Measurements from ENCODE around the gene B4GALT5.

The B4GALT5 gene

GRCh38 chr20:49751397-49751736 is 37.7 kb upstream of the B4GALT5 start:
- Histone ChIP-seq H3K9me3 (ENCODE audit: control insufficient read depth, low read length) (no peaks in the 10 kb centered on the region), H3K36me3 (ENCODE audit: control insufficient read depth, insufficient read depth, low read length) (no peaks in the 10 kb centered on the region), H3K4me3 (ENCODE audit: low read depth, low read length) (no peak overlapping the region), H3K79me2 (no peaks in the 10 kb centered on the region), H3K27me3 (ENCODE audit: control insufficient read depth, insufficient read depth, low read length) (no peaks in the 10 kb centered on the region), H3K27ac (no peak overlapping the region), H3K9ac (no peak overlapping the region), H2AFZ (no peak overlapping the region), H3K4me1 (peaks cover 11% of the 10 kb centered on the region), H3K4me2 (ENCODE audit: low read length) (no peak overlapping the region)
- no peak for TF ChIP-seq CTCF (IDR thresholded peaks at IDR 0.05)

- H3K4me3 ChIP-seq (ENCODE audit: low read depth, low read length): no peak overlapping the region
- no peaks in the 10 kb centered on the region for H3K9me3 ChIP-seq (ENCODE audit: control insufficient read depth, low read length)
- no peaks in the 10 kb centered on the region for H3K36me3 ChIP-seq (ENCODE audit: control insufficient read depth, insufficient read depth, low read length)
- H2AFZ ChIP-seq: peak overlapping the region; percentile 16
- H3K4me2 ChIP-seq (ENCODE audit: low read length): no peak overlapping the region
- TF ChIP-seq CTCF (IDR thresholded peaks at IDR 0.05): no peak
- no peaks in the 10 kb centered on the region for H3K27me3 ChIP-seq (ENCODE audit: control insufficient read depth, insufficient read depth, low read length)
- no peaks in the 10 kb centered on the region for H3K79me2 ChIP-seq
- no peak overlapping the region for H3K9ac ChIP-seq
- H3K27ac ChIP-seq: no peak overlapping the region
- H3K4me1 ChIP-seq: peaks cover 11% of the 10 kb centered on the region
These were observed 37.1 kb upstream of the B4GALT5 start for GRCh38 chr20:49750611-49751396.

GRCh38 chr20:49749625-49750024 is 35.9 kb upstream of the B4GALT5 start:
- Histone ChIP-seq H3K9me3 (ENCODE audit: control insufficient read depth, low read length) (no peaks in the 10 kb centered on the region), H3K4me1 (peaks cover 11% of the 10 kb centered on the region), H3K36me3 (ENCODE audit: control insufficient read depth, insufficient read depth, low read length) (no peaks in the 10 kb centered on the region), H3K27me3 (ENCODE audit: control insufficient read depth, insufficient read depth, low read length) (no peaks in the 10 kb centered on the region), H2AFZ (no peak overlapping the region), H3K79me2 (no peaks in the 10 kb centered on the region), H3K27ac (no peak overlapping the region), H3K4me2 (ENCODE audit: low read length) (no peak overlapping the region), H3K4me3 (ENCODE audit: low read depth, low read length) (no peak overlapping the region), H3K9ac (no peak overlapping the region)
- TF ChIP-seq CTCF (IDR thresholded peaks at IDR 0.05): no peak

GRCh38 chr20:49748525-49748838 is 34.8 kb upstream of the B4GALT5 start:
- no peak for TF ChIP-seq CTCF (IDR thresholded peaks at IDR 0.05)
- no peak overlapping the region for H3K4me3 ChIP-seq (ENCODE audit: low read depth, low read length)
- H3K36me3 ChIP-seq (ENCODE audit: control insufficient read depth, insufficient read depth, low read length): no peaks in the 10 kb centered on the region
- H3K4me1 ChIP-seq: peaks cover 11% of the 10 kb centered on the region
- H2AFZ ChIP-seq: peak overlapping the region; percentile 86
- no peak overlapping the region for H3K9ac ChIP-seq
- H3K4me2 ChIP-seq (ENCODE audit: low read length): no peak overlapping the region
- H3K27ac ChIP-seq: peak overlapping the region; percentile 94
- no peaks in the 10 kb centered on the region for H3K79me2 ChIP-seq
- no peaks in the 10 kb centered on the region for H3K27me3 ChIP-seq (ENCODE audit: control insufficient read depth, insufficient read depth, low read length)
- no peaks in the 10 kb centered on the region for H3K9me3 ChIP-seq (ENCODE audit: control insufficient read depth, low read length)
